HEK293T (cell line): ENCODE measurements around the gene GABBR1.

ENCODE experiments used
- ARNT ChIP-seq: fragments of 450-650 bp; IDR thresholded peaks from 2 replicates; pipeline ENCODE4 v1.6.1; 2017; ENCODE audit warnings: mild to moderate bottlenecking
- BHLHE40 ChIP-seq: fragments of 450-650 bp; IDR thresholded peaks from 2 replicates; pipeline ENCODE4 v1.6.1; 2016; ENCODE audit warnings: mild to moderate bottlenecking, moderate library complexity, borderline replicate concordance
- ELF4 ChIP-seq: fragments of 450-650 bp; IDR thresholded peaks from 2 replicates; pipeline ENCODE4 v1.6.1; 2017; ENCODE audit warnings: antibody characterized with exemption
- FOXA1 ChIP-seq: fragments of 450-650 bp; IDR thresholded peaks from 2 replicates; pipeline ENCODE4 v1.6.1; 2016; ENCODE audit warnings: mild to moderate bottlenecking
- FOXM1 ChIP-seq: fragments of 450-650 bp; IDR thresholded peaks from 2 replicates; pipeline ENCODE4 v1.6.1; 2017; ENCODE audit warnings: mild to moderate bottlenecking, borderline replicate concordance
- HDGF ChIP-seq: fragments of 450-650 bp; IDR thresholded peaks from 2 replicates; pipeline ENCODE4 v1.6.1; 2017; ENCODE audit warnings: antibody characterized with exemption, borderline replicate concordance
- SP1 ChIP-seq: fragments of 450-650 bp; IDR thresholded peaks from 2 replicates; pipeline ENCODE4 v1.6.1; 2017
- SUZ12 ChIP-seq: fragments of 450-650 bp; IDR thresholded peaks from 2 replicates; pipeline ENCODE4 v1.6.1; 2016; ENCODE audit warnings: mild to moderate bottlenecking

DNA sequence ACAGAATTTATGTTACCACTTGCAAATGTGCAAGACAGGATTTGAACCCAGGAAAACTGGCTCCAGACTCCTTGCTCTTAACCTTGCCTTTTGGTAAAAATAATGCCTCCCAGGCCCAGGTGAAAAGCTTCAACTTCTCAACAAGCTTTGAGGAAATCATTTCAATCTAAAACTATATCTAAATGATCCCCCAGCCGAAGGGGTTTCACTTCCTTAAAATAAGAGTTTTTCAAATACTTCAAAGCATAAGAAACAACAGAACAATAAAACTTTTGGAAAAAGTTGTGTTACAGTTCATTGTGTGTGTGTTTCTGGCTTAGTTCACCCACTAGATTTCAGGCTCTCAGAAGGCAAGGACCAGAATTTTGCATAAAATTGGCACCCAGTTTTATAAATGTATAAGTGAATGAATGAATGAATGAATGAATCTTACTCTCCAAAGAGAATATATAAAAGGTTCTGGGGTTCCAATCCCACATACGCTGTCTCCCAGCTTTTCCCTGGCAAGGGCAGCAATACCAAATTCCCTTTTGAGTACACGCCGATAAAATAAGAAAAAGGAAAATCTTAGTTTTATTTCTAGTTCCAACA is 42.7 kb downstream of the GABBR1 start:
- TF ChIP-seq ELF4 = no peak
- no peak for TF ChIP-seq SUZ12
- TF ChIP-seq HDGF = no peak
- TF ChIP-seq FOXA1 = no peak
- no peak for TF ChIP-seq FOXM1
- TF ChIP-seq SP1 = no peak
- TF ChIP-seq BHLHE40 = no peak
- no peak for TF ChIP-seq ARNT
